Loucy (cell line): ENCODE measurements around the gene LSP1.

Source experiments
- CTCF ChIP-seq: fragments of 200-600 bp; sonication (generic); conservative IDR thresholded peaks from 2 replicates; pipeline ENCODE4 v1.5.1; 2014; ENCODE audit warnings: mild to moderate bottlenecking, antibody characterized with exemption, low read length
- EZH2phosphoT487 ChIP-seq: fragments of 200-600 bp; IDR thresholded peaks from 2 replicates; pipeline ENCODE4 v1.6.1; 2018; ENCODE audit warnings: antibody characterized with exemption, mild to moderate bottlenecking, moderate library complexity, borderline replicate concordance

- TF ChIP-seq CTCF: no peak
- no peak for TF ChIP-seq EZH2phosphoT487
Observed at GRCh38 chr11:1928891-1929541, 76.1 kb downstream of the LSP1 start.
